Spleen (tissue), 11 donors: Measurements from ENCODE around the gene RAB1B. TPM values are rescaled to one million over a fixed set of nuclear protein-coding genes. Genes with fewer than 3 reads are reported as not detected.
A peak's percentile ranks its signal among the peaks of the same experiment; 100 is the strongest.

Source experiments
- DNase-seq: peaks from one replicate; pipeline ENCODE4 v3.0.0-alpha.2; 2020
- H3K27ac ChIP-seq, 8 donors: fragments of 200-600 bp; sonication (generic) in 7 of 8; 1 replicate in 4 of 8; 2 replicates in 4 of 8; pipeline versions ENCODE4 v1.5.0 to v1.8.0; 2016 to 2021; ENCODE audit warnings: inconsistent platforms in 4 of 8, mild to moderate bottlenecking in 4 of 8, moderate library complexity in 1 of 8
- H3K27me3 ChIP-seq, 7 donors: fragments of 200-600 bp; sonication (generic) in 6 of 7; replicated peaks in 1 of 7; 1 replicate in 4 of 7; 2 replicates in 3 of 7; pipeline versions ENCODE4 v1.5.0 to v1.8.0; 2016 to 2021; ENCODE audit warnings: inconsistent platforms in 3 of 7, mild to moderate bottlenecking in 1 of 7
- H3K36me3 ChIP-seq, 6 donors: fragments of 200-600 bp; sonication (generic) in 5 of 6; 1 replicate in 4 of 6; 2 replicates in 2 of 6; pipeline versions ENCODE4 v1.5.0 to v1.8.0; 2016 to 2021; ENCODE audit warnings: inconsistent platforms in 2 of 6
- H3K4me1 ChIP-seq, 6 donors: fragments of 200-600 bp; sonication (generic) in 5 of 6; 1 replicate in 3 of 6; 2 replicates in 3 of 6; pipeline versions ENCODE4 v1.5.0 to v1.8.0; 2016 to 2021; ENCODE audit warnings: inconsistent platforms in 3 of 6
- H3K4me3 ChIP-seq, 8 donors: fragments of 200-600 bp; sonication (generic) in 7 of 8; 1 replicate in 4 of 8; 2 replicates in 4 of 8; pipeline versions ENCODE4 v1.5.0 to v1.8.0; 2016 to 2021; ENCODE audit warnings: inconsistent platforms in 4 of 8, mild to moderate bottlenecking in 4 of 8, moderate library complexity in 2 of 8
- H3K9me3 ChIP-seq, 8 donors: fragments of 200-600 bp; sonication (generic) in 7 of 8; 1 replicate in 4 of 8; 2 replicates in 4 of 8; pipeline versions ENCODE4 v1.5.0 to v1.8.0; 2016 to 2021; ENCODE audit warnings: inconsistent platforms in 4 of 8
- CTCF ChIP-seq, 11 experiments: fragments of 200-600 bp in 7 of 11; fragments of 450-650 bp in 4 of 11; sonication (generic) in 4 of 11; IDR thresholded peaks in 8 of 11; conservative IDR thresholded peaks in 3 of 11; 1 replicate in 7 of 11; 2 replicates in 4 of 11; pipeline versions ENCODE4 v1.4.0 to v1.8.0; 2016 to 2021; ENCODE audit warnings: antibody characterized with exemption in 11 of 11, inconsistent platforms in 4 of 11, mild to moderate bottlenecking in 1 of 11
- POLR2A ChIP-seq, 3 donors: fragments of 450-650 bp; IDR thresholded peaks; one replicate each; pipeline ENCODE4 v1.5.1; 2017; ENCODE audit warnings: antibody characterized with exemption in 3 of 3, mild to moderate bottlenecking in 1 of 3
- POLR2AphosphoS5 ChIP-seq, 3 donors: sonication (generic); formaldehyde crosslinking; IDR thresholded peaks; one replicate each; pipeline ENCODE4 v1.5.1; 2017; ENCODE audit warnings: antibody characterized with exemption in 3 of 3
- WGBS, 5 donors: extraction: QIAGEN DNeasy Blood & Tissue Kit in 3 of 5; methylation state at CpG; one replicate each; pipeline versions ENCODE4 v1.1.5 to v1.1.7; 2013 to 2018; 5-methylcytosine and 5-hydroxymethylcytosine counted together
- intact Hi-C: fragments of 100-400 bp; cut with DNase I; formaldehyde crosslinking; loops from one replicate; pipeline ENCODE4 v1.15.0; 2023; ENCODE audit warnings: low total_unique reads
- polyA plus RNA-seq, 3 donors: library from polyadenylated mRNA; stranded (reverse); fragments of 200-250 nt; gene quantifications; one replicate each; pipeline ENCODE4 v1.2.1, GENCODE V29; 2013
- total RNA-seq, 7 donors: library from RNA; depleted of rRNA in 3 of 7; stranded (reverse); fragments of >200 nt in 3 of 7; fragmentation: NEBNext Ultra II Directional in 4 of 7; extraction: Animal tissue kit (Norgen Biotek cat#: 25700) in 4 of 7; gene quantifications; one replicate each; pipeline versions ENCODE4 v1.1.0 to v1.2.1, GENCODE V29; 2016 to 2021
- donor health status: healthy with polysubstance abuse.
- donor health status: DM: no; HTN: no; CAD: no; lungs with moderate emphysema.
- donor health status: DM: no; HTN: no; CAD: no.
- donor health status: Bipolar disorder and iron deficiency.
- donor health status: healthy.
- donor health status: DM: no; HTN: no; CAD: no.
- donor health status: DM: yes; HTN: yes; CAD: no.

The RAB1B gene
- total and polyA plus RNA-seq, 10 donors = 66.8 to 150 (median 116) TPM

GRCh38 chr11:66224226-66224855 lies 44.1 kb upstream of the RAB1B start:
- TF ChIP-seq CTCF (IDR thresholded peaks at IDR 0.05 in 8 of 11, conservative IDR thresholded peaks at IDR 0.05 in 3 of 11) (no peak), POLR2AphosphoS5 (IDR thresholded peaks at IDR 0.05) (no peak), POLR2A (IDR thresholded peaks at IDR 0.05) (no peak)
- Histone ChIP-seq H3K9me3 (no peaks in the 10 kb centered on the region), H3K36me3 (peaks cover 0 to 89% (median 50%) of the 10 kb centered on the region in 6 donors), H3K4me3 (no peak overlapping the region), H3K4me1 (peaks cover 0 to 17% (median 12%) of the 10 kb centered on the region in 6 donors), H3K27ac (no peak overlapping the region), H3K27me3 (no peaks in the 10 kb centered on the region)
- WGBS, 5 donors = 92 to 95% (median 95%) methylated on average over 10 of the region's 10 CpGs
- intact Hi-C loops = loop anchor here (5.0 kb wide), 1 partner anchor 58 kb away; no protein-coding TSS in a partner anchor
- DNase-seq = no peak

GRCh38 chr11:66225066-66225465 lies 43.4 kb upstream of the RAB1B start:
- peaks cover 0 to 17% (median 12%) of the 10 kb centered on the region in 6 donors for H3K4me1 ChIP-seq
- peak; percentile 25 for DNase-seq
- H3K36me3 ChIP-seq = peaks cover 0 to 86% (median 46%) of the 10 kb centered on the region in 6 donors
- no peaks in the 10 kb centered on the region for H3K27me3 ChIP-seq
- no peak for TF ChIP-seq CTCF (IDR thresholded peaks at IDR 0.05 in 8 of 11, conservative IDR thresholded peaks at IDR 0.05 in 3 of 11)
- no peak for TF ChIP-seq POLR2A (IDR thresholded peaks at IDR 0.05)
- no peak for TF ChIP-seq POLR2AphosphoS5 (IDR thresholded peaks at IDR 0.05)
- no peaks in the 10 kb centered on the region for H3K9me3 ChIP-seq
- intact Hi-C loops = no loop called here
- no peak overlapping the region for H3K4me3 ChIP-seq
- no peak overlapping the region for H3K27ac ChIP-seq
- 86 to 96% (median 91%) methylated on average over 2 of the region's 2 CpGs for WGBS, 5 donors

GRCh38 chr11:66226101-66226500 lies 42.3 kb upstream of the RAB1B start:
- H3K27me3 ChIP-seq = no peaks in the 10 kb centered on the region
- H3K4me3 ChIP-seq = no peak overlapping the region
- intact Hi-C loops = no loop called here
- peak; percentile 6 for DNase-seq
- H3K27ac ChIP-seq = no peak overlapping the region
- H3K9me3 ChIP-seq = no peaks in the 10 kb centered on the region
- H3K36me3 ChIP-seq = peaks cover 3 to 86% (median 46%) of the 10 kb centered on the region in 6 donors
- peaks cover 0 to 17% (median 12%) of the 10 kb centered on the region in 6 donors for H3K4me1 ChIP-seq
- TF ChIP-seq POLR2A (IDR thresholded peaks at IDR 0.05) (no peak), CTCF (IDR thresholded peaks at IDR 0.05 in 8 of 11, conservative IDR thresholded peaks at IDR 0.05 in 3 of 11) (no peak), POLR2AphosphoS5 (IDR thresholded peaks at IDR 0.05) (no peak)

GRCh38 chr11:66227700-66228099 lies 40.7 kb upstream of the RAB1B start:
- no peaks in the 10 kb centered on the region for H3K9me3 ChIP-seq
- no peak for DNase-seq
- TF ChIP-seq POLR2A (IDR thresholded peaks at IDR 0.05) (no peak), POLR2AphosphoS5 (IDR thresholded peaks at IDR 0.05) (no peak), CTCF (IDR thresholded peaks at IDR 0.05 in 8 of 11, conservative IDR thresholded peaks at IDR 0.05 in 3 of 11) (no peak)
- no peak overlapping the region for H3K4me3 ChIP-seq
- H3K27ac ChIP-seq = no peak overlapping the region
- intact Hi-C loops = no loop called here
- WGBS, 5 donors = 91 to 98% (median 93%) methylated on average over 5 of the region's 5 CpGs
- peaks cover 0 to 6% (median 4%) of the 10 kb centered on the region in 6 donors for H3K4me1 ChIP-seq
- peaks cover 4 to 88% (median 60%) of the 10 kb centered on the region in 6 donors for H3K36me3 ChIP-seq
- no peaks in the 10 kb centered on the region for H3K27me3 ChIP-seq
